GM18951 (cell line): Measurements from ENCODE around the gene CIAPIN1.

Source experiments
- POLR2A ChIP-seq: IDR thresholded peaks from 4 replicates; pipeline ENCODE4 v1.6.1; 2011; ENCODE audit warnings: mild to moderate bottlenecking; ENCODE audit not compliant: insufficient read length, insufficient read depth; ENCODE audit errors: extremely low read depth
- in situ Hi-C: fragments of 300-500 bp; cut with MboI; formaldehyde crosslinking; loops from one replicate; pipeline ENCODE4 v1.12.0; 2022; ENCODE audit warnings: low sequenced_read_pairs, mixed read lengths, inconsistent platforms; ENCODE audit not compliant: unreplicated experiment

CIAPIN1 gene

DNA sequence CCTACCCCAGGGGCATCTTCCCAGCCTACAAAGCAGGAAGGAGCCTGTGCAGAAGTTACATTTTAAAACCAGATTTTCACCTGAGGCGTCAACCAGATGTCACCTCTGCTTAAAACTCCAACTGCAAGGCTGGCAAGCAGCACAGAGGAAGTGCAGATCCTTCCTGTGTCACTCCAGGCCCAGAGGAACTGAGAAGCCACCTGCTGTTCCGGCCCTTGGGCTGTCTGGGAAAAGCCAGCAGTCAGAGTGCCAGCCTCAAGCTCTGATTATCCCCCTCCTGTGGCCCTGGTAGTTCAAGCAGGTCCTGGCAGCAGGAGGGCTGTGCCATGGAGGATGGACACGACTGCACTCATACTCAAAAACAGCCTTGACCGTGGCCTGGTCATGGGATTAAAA is 25.5 kb upstream of the CIAPIN1 start:
- TF ChIP-seq POLR2A, result no peak
- in situ Hi-C loops, result no loop called here

- no peak for TF ChIP-seq POLR2A
- in situ Hi-C loops, result no loop called here
Observed at GRCh38 chr16:57471852-57472664, 24.9 kb upstream of the CIAPIN1 start.

GRCh38 chr16:57471209-57471608 is 24.0 kb upstream of the CIAPIN1 start:
- in situ Hi-C loops, result no loop called here
- TF ChIP-seq POLR2A, result no peak

DNA sequence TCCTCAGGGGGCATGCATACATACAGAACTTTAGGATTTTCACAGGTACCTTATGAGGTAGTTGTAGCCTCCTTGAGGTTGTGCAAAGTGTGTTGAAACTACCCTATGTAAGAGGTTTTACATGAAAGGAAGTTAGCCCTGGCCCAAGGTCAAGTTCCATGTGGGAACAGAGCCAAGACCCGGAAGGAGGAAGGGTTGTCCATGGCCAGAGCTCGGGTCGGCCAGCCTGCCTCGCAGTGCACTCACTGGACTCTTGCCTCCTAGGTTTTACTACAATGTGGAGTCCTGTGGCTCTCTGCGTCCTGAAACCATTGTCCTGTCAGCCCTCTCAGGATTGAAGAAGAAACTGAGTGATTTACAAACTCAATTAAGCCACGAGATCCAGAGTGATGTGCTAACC is 23.5 kb upstream of the CIAPIN1 start:
- TF ChIP-seq POLR2A, result no peak
- in situ Hi-C loops, result no loop called here

GRCh38 chr16:57469917-57470470 is 22.8 kb upstream of the CIAPIN1 start:
- in situ Hi-C loops, result no loop called here
- TF ChIP-seq POLR2A, result no peak

- in situ Hi-C loops, result no loop called here
- TF ChIP-seq POLR2A, result no peak
Observed at GRCh38 chr16:57469046-57469445, 21.9 kb upstream of the CIAPIN1 start.

- TF ChIP-seq POLR2A, result no peak
- in situ Hi-C loops, result no loop called here
Observed at GRCh38 chr16:57468346-57468745, 21.2 kb upstream of the CIAPIN1 start.

DNA sequence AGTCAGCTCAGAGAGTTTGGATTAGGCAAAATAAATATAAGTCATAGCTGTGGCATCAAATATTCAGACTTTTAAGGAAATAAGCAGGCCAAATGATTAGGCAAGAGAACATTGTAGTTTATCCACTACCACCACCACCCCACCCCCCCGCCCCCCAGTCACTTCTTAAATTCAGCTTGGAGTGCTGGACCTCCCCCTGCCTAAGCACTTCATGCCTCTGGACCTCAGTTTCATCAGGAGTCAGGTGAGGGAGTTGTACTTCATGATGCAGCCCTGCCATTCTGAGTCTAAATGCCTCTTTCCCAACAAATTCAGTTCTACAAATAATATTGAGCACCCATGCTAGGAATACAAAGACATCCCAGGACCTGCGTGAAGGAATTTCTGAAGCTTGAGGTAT is 17.3 kb upstream of the CIAPIN1 start:
- no peak for TF ChIP-seq POLR2A
- in situ Hi-C loops, result no loop called here

GRCh38 chr16:57462978-57463362 is 15.8 kb upstream of the CIAPIN1 start:
- no peak for TF ChIP-seq POLR2A
- in situ Hi-C loops, result no loop called here

GRCh38 chr16:57462209-57462977 is 15.2 kb upstream of the CIAPIN1 start, which contains the start of gene POLR2C:
Gene POLR2C, plus strand, starts transcription at chr16:57462679. Its CDS starts 46 bp downstream, at chr16:57462725.
- TF ChIP-seq POLR2A, result peak; percentile 99
- in situ Hi-C loops, result no loop called here

DNA sequence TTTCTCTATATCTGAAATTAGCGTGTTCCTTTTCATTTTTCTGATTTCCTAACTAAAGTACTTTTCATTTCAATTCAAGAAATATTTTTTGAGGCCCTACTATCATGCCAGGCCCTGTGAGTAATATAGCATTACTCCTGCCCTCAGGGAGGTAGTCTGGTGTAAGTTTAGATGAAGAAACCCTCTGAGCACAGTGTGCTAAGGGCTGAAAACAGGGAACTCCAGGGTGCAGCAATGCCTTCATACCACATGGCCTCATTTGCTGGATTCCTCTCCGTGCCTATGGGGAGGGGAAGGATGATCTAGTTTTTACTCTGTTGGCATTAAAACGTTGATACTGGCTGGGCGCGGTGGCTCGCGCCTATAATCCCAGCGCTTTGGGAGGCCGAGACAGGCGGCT is 4.8 kb upstream of the CIAPIN1 start:
- TF ChIP-seq POLR2A, result no peak
- in situ Hi-C loops, result no loop called here

DNA sequence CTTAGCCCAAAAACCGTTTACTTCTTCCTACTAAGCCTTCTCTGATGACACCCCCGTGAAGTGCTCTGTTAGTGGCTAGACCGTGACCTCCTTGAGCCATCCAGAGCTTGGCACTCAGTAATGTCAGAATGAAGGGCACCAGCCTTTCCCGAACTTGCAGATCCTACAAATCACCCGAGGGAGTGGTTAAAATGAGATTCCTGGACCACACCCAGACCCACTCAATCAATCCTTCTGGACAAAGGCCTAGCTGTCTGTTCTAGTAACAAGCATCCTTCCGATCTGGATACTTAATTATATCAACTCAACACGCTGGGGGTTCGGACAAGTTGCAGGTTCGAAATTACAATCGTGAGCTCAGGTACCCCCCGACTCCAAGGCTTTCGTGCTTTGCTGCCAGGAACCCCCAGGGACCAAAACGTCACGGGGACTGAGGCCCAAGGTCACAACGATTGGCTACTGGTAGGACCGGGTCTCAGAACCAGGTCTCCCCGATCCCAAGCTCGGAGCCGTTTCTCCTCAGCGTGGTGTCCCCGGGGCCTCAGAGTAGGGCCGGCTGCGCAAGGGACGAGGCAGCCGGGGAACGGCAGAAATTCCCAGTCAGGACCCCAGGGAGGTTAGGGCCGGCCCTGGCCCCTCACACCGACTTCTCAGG is 527 bp downstream of the CIAPIN1 start:
- in situ Hi-C loops, result no loop called here
- TF ChIP-seq POLR2A, result no peak

DNA sequence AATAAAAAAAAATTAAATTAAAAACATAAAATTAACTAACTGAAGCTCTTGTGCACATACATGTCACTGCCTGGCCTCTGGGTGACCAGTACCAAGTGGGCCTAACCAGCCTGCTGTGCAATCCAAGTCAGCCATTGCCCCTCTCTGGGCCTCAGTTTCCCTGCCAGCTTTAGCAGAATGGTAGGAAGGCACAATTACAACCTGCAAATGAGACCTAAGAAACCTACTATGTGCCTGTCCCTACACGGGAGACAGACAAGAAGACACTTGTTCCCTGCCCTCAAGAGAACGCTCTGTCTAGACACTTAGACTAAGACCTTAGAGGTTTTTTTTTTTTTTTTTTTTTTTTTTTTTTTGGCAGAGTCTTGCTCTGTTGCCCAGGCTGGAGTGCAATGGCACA is 1.7 kb downstream of the CIAPIN1 start:
- in situ Hi-C loops, result no loop called here
- TF ChIP-seq POLR2A, result no peak
